HG03139 (cell line): Measurements from ENCODE around the gene ALB.

Experiments used
- ATAC-seq: cut with Tn5 transposase; IDR thresholded peaks from one replicate; pipeline ENCODE4 v1.9.1; 2021; ENCODE audit not compliant: unreplicated experiment

Gene ALB

DNA sequence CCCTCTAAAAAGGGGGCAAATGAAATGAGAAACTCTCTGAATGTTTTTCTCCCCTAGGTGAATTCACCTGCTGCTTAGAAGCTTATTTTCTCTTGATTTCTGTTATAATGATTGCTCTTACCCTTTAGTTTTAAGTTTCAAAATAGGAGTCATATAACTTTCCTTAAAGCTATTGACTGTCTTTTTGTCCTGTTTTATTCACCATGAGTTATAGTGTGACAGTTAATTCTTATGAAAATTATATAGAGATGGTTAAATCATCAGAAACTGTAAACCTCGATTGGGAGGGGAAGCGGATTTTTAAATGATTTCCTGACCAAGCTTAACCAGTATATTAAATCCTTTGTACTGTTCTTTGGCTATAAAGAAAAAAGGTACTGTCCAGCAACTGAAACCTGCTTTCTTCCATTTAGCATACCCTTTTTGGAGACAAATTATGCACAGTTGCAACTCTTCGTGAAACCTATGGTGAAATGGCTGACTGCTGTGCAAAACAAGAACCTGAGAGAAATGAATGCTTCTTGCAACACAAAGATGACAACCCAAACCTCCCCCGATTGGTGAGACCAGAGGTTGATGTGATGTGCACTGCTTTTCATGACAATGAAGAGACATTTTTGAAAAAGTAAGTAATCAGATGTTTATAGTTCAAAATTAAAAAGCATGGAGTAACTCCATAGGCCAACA, 4.2 kb downstream of the ALB start:
- ATAC-seq, result no peak

DNA sequence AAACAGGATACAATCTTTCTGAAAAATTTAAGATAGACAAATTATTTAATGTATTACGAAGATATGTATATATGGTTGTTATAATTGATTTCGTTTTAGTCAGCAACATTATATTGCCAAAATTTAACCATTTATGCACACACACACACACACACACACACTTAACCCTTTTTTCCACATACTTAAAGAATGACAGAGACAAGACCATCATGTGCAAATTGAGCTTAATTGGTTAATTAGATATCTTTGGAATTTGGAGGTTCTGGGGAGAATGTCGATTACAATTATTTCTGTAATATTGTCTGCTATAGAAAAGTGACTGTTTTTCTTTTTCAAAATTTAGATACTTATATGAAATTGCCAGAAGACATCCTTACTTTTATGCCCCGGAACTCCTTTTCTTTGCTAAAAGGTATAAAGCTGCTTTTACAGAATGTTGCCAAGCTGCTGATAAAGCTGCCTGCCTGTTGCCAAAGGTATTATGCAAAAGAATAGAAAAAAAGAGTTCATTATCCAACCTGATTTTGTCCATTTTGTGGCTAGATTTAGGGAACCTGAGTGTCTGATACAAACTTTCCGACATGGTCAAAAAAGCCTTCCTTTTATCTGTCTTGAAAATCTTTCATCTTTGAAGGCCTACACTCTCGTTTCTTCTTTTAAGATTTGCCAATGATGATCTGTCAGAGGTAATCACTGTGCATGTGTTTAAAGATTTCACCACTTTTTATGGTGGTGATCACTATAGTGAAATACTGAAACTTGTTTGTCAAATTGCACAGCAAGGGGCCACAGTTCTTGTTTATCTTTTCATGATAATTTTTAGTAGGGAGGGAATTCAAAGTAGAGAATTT, 5.2 kb downstream of the ALB start:
- ATAC-seq, result no peak

- ATAC-seq, result no peak
Observed at GRCh38 chr4:73409978-73410548, 6.0 kb downstream of the ALB start.

GRCh38 chr4:73410916-73411730, 7.0 kb downstream of the ALB start:
- ATAC-seq, result no peak

GRCh38 chr4:73411731-73412414, 7.8 kb downstream of the ALB start:
- ATAC-seq, result no peak

DNA sequence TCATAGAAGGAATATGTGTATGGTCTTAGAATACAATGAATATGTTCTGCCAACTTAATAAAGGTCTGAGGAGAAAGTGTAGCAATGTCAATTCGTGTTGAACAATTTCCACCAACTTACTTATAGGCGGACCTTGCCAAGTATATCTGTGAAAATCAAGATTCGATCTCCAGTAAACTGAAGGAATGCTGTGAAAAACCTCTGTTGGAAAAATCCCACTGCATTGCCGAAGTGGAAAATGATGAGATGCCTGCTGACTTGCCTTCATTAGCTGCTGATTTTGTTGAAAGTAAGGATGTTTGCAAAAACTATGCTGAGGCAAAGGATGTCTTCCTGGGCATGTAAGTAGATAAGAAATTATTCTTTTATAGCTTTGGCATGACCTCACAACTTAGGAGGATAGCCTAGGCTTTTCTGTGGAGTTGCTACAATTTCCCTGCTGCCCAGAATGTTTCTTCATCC, 9.2 kb downstream of the ALB start:
- no peak for ATAC-seq

- no peak for ATAC-seq
Observed at GRCh38 chr4:73414936-73415271, 10.8 kb downstream of the ALB start.

GRCh38 chr4:73415807-73416238, 11.7 kb downstream of the ALB start:
- ATAC-seq, result no peak

- ATAC-seq, result no peak
Observed at GRCh38 chr4:73416423-73417087, 12.5 kb downstream of the ALB start.

DNA sequence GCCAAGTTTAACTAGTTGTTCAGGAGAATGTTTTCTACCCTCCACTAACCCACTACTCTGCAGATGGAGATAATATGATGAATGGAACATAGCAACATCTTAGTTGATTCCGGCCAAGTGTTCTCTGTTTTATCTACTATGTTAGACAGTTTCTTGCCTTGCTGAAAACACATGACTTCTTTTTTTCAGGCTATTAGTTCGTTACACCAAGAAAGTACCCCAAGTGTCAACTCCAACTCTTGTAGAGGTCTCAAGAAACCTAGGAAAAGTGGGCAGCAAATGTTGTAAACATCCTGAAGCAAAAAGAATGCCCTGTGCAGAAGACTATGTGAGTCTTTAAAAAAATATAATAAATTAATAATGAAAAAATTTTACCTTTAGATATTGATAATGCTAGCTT, 13.3 kb downstream of the ALB start:
- ATAC-seq, result no peak

- no peak for ATAC-seq
Observed at GRCh38 chr4:73417973-73418372, 13.9 kb downstream of the ALB start.

DNA sequence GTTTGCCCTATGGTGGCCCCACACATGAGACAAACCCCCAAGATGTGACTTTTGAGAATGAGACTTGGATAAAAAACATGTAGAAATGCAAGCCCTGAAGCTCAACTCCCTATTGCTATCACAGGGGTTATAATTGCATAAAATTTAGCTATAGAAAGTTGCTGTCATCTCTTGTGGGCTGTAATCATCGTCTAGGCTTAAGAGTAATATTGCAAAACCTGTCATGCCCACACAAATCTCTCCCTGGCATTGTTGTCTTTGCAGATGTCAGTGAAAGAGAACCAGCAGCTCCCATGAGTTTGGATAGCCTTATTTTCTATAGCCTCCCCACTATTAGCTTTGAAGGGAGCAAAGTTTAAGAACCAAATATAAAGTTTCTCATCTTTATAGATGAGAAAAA, 14.6 kb downstream of the ALB start:
- ATAC-seq, result no peak

DNA sequence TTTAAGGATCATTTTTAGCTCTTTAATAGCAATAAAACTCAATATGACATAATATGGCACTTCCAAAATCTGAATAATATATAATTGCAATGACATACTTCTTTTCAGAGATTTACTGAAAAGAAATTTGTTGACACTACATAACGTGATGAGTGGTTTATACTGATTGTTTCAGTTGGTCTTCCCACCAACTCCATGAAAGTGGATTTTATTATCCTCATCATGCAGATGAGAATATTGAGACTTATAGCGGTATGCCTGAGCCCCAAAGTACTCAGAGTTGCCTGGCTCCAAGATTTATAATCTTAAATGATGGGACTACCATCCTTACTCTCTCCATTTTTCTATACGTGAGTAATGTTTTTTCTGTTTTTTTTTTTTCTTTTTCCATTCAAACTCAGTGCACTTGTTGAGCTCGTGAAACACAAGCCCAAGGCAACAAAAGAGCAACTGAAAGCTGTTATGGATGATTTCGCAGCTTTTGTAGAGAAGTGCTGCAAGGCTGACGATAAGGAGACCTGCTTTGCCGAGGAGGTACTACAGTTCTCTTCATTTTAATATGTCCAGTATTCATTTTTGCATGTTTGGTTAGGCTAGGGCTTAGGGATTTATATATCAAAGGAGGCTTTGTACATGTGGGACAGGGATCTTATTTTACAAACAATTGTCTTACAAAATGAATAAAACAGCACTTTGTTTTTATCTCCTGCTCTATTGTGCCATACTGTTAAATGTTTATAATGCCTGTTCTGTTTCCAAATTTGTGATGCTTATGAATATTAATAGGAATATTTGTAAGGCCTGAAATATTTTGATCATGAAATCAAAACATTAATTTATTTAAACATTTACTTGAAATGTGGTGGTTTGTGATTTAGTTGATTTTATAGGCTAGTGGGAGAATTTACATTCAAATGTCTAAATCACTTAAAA, 15.3 kb downstream of the ALB start:
- ATAC-seq, result no peak

- no peak for ATAC-seq
Observed at GRCh38 chr4:73420615-73421014, 16.5 kb downstream of the ALB start.

- no peak for ATAC-seq
Observed at GRCh38 chr4:73421708-73422457, 17.8 kb downstream of the ALB start.

DNA sequence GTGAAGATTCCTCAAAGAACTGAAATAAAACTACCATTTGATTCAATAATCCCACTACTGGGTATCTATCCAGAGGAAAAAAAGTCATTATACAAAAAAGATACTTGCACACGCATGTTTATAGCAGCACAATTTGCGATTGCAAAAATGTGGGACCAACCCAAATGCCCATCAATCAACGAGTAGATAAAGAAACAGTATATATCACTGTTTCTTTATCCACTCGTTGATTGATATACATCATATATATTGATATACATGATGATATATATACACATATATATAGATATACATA, 18.3 kb downstream of the ALB start:
- no peak for ATAC-seq

GRCh38 chr4:73423184-73423583, 19.1 kb downstream of the ALB start:
- ATAC-seq, result no peak

DNA sequence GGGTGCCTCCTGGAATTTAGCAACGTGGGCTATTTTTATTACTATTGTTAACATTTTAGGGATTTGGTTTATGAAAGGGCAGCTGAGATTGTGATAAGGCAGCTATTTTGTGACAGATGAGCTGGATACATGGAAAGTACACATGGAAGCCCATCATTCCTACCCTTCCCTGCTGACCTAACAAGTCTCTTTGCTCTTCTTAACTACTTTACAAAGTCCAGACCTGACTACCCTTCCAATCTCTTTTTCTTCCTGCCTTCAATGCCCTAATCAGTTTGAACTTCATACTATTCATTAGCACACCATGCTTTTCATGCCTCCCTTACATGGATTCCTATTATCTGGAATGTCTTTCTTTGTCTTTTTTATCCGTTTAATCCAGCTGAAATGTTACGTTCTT, 22.6 kb downstream of the ALB start:
- no peak for ATAC-seq

DNA sequence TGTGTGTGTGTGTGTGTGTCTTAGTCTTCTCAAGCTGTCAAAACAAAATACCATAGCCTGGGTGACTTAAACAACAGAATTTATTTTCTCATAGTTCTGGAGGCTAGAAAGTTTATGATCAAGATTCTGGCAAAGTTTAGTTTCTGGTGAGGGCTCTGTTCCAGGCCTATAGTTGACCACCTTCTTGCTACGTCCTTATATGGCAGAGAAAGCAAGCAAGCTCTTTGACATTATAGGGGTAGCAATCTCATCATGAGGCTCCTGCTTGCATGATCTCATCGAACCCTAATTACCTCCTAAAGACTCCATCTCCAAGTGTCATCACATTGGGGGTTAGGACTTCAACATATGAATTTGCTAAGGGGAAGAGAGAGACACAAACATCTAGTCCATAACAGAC, 25.0 kb downstream of the ALB start:
- ATAC-seq, result no peak
